ENCODE measurements around the gene ZNF148.

- TF ChIP-seq POLR2A (IDR thresholded peaks at IDR 0.05; ENCODE audit: low read depth, low read length), result no peak
- TF ChIP-seq CTCF (conservative IDR thresholded peaks at IDR 0.05; ENCODE audit: low read depth, low read length), result no peak
- no peak for TF ChIP-seq SMC3 (IDR thresholded peaks at IDR 0.05; ENCODE audit: low read depth, low read length)
- no peak for TF ChIP-seq RAD21 (IDR thresholded peaks at IDR 0.05; ENCODE audit: low read length)
These were observed 167.1 kb downstream of the ZNF148 start for GRCh38 chr3:125207949-125208568.

All from IMR-90 (cell line).